Measurements from ENCODE around the gene GADL1.

The GADL1 gene

DNA sequence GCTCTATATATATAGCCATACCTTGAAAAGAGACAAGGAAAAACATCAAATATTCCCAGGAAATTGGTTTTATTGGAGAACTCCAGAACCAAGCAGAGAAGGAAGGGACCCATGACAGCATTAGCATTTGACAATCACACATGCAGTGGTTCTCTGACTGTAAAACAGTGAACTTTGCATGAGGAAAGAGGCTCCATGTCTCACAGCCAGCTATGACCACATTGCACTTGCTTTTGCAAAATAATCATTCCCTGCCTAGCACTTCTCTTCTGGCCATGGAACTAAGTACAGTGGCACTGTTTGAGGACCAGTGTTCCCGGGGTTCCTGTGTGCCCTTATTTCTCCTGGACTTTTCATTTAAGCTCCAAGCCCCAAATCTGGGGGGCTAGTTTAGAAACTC is 202.5 kb downstream of the GADL1 start:
- DNase-seq, result no peak

DNA sequence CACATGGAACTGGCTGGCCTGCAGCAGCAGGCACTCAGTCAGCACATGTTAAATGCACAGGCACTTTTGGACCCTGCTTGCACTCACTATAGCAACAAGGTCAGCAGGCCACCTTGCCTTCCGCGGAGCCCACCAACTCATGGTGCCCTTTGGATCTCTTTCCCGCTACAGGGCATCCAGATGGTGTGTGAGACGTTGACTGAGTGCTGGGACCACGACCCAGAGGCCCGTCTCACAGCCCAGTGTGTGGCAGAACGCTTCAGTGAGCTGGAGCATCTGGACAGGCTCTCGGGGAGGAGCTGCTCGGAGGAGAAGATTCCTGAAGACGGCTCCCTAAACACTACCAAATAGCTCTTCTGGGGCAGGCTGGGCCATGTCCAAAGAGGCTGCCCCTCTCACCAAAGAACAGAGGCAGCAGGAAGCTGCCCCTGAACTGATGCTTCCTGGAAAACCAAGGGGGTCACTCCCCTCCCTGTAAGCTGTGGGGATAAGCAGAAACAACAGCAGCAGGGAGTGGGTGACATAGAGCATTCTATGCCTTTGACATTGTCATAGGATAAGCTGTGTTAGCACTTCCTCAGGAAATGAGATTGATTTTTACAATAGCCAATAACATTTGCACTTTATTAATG is 203.1 kb downstream of the GADL1 start:
- DNase-seq, result no peak

GRCh38 chr3:30690199-30690598 is 204.3 kb downstream of the GADL1 start:
- no peak for DNase-seq

- no peak for DNase-seq
These were observed 205.5 kb downstream of the GADL1 start for GRCh38 chr3:30688776-30689641.

DNA sequence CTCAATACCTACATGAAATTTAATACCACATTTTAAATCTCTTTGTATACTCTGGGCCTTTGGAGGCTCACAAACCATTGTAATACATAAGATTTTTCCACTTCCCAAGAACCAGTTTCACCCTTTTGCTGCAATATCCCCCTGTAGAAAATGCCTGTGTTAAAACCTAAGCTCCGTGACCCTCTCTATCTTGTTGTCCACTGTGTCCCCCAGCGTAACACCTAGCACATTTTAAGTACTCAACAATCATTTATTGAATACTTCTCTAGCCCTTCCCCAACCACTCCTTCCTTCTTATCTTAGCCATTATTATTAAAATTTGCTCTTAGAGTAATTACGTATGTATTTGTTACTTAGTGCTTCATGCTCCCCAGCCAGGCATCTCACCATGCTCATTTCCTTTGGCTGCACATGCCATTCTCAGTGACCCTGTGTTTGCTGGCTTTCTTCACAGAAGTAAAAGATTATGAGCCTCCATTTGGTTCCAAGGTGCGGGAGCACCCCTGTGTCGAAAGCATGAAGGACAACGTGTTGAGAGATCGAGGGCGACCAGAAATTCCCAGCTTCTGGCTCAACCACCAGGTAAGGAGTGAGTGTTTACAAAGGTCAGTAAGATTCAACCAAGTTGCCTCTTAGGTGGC is 206.4 kb downstream of the GADL1 start:
- DNase-seq, result no peak

- DNase-seq, result no peak
These were observed 207.7 kb downstream of the GADL1 start for GRCh38 chr3:30686799-30687198.

- DNase-seq, result no peak
These were observed 208.3 kb downstream of the GADL1 start for GRCh38 chr3:30686176-30686575.

DNA sequence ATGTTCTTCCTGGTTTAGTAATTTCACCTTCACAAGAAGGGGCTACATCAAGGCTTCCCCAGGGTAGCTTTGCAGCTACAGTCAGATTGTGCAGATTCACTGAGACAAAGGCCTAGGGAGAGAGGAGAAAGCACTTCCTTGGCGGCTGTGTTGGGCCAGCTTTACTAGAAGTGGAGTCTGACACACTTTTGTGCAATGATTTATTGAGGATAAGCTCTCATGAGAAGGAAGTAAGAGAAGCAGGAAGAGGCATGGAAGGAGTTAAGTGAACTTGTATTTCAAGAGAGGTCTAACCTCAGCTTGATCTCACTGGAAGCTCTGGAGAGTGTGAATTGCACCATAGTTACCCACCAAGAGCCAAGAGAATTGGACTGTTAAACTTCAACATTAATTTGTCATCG is 209.2 kb downstream of the GADL1 start:
- no peak for DNase-seq

DNA sequence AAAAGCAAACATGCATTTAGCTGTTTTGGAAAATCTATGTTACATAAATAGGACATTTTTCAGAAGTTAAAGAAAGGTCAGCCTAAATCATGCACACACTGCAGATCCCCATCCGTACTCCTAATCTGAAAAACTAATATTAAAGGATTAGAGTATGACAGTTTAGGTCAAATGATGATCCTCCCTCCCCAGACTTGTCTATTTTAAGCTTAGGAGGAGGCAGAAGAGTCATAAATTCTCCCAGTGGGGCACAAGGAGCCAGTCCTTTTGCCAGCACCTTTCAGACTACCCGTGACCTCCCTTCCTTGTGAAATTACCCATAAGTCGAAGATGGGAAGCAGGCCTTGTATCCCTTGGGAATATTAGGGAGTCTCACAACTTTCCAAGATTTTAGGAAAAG is 210.1 kb downstream of the GADL1 start:
- DNase-seq, result no peak

- DNase-seq, result no peak
These were observed 210.7 kb downstream of the GADL1 start for GRCh38 chr3:30683769-30684168.

DNA sequence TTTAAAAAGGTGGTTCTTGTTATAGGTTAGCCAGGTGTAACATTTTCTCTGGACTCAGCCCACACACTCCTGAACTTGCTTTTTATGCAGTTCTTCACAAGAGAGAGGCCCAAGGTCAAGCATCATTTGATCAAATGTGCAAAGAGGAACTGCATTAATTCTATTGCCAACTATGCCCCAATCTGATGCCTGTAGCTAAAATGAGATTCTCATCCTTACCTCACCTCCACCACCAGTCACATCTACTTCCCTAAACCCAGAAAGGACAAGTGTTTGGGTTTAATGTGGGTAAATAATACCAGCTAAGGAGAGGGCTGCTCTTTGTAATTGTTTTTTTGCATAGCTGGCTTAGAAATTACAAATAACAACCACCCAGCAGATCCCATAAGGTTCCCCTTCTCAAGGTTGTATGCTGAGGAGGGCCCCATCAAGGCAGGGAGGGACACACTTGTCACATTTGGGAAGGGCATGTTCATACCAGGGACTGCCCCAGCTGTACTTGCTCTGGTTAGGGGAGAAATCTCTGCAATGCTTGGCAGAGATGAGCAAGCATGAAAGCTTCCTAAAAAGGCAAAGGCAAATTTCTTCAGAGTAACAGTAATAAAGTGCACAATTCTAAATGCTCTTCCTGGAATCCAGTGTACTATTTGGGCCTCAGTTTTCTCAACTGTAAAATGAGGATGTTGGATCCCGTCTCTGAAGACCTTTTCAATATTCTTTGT is 211.9 kb downstream of the GADL1 start:
- DNase-seq, result no peak

GRCh38 chr3:30681649-30682211 is 212.7 kb downstream of the GADL1 start:
- DNase-seq, result no peak

GRCh38 chr3:30680789-30681648 is 213.4 kb downstream of the GADL1 start:
- no peak for DNase-seq

GRCh38 chr3:30679045-30679444 is 215.4 kb downstream of the GADL1 start:
- no peak for DNase-seq

DNA sequence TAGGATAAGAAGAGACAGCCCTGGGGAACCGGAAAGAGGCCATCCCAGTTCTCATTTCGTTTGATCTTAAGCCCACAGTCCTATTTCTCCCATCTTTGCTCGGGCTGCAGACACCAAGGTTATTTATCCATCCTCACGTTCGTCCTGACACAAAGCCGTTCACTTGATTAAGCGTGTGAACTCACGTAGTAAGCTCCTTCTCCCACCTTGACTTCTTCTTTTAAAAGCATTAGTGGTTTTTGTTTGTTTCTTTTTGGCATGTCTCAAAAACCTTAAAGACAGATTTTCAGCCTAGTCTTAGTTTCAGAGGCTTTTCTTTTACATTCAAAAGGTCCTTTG is 217.1 kb downstream of the GADL1 start:
- DNase-seq, result no peak

GRCh38 chr3:30676424-30677346 is 217.8 kb downstream of the GADL1 start:
- DNase-seq, result no peak
